ENCODE measurements around the gene PHF21B.

Gene PHF21B

DNA sequence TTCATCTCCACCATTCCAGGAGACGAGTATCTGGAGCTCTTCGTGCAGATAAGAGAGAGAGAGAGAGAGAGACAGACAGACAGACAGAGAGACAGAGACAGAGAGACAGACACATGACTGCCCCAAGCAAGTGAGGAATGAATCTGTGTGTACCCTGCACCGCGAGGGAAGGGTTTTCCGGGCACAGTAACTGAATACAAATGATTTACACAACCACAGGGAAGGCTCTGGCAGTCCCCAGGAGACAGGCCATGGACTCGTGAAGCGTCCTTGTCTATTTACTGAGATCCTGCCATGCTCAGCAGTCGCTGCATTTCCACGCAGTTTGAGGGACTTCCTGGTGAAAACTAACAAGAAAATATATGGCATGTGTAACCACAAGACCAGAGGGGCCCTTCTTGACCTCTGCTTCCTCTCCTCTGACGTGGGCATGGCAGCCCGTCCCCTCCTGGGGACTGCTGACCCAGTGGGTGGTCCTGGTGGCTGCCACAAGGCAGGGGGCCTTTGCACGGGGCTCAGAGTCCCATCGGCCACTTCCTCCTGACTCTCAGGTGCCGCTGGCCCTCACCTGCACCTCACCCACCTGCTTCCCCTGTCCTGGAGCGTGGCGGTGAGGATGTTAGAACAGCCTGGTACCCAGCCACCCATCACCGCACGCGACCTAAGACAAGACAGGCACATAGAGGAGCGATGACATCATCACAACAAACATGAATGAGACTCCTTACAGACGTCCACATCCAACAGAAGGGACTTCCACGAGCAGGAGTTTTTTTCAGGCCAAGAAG, 75.9 kb downstream of the PHF21B start:
- TF ChIP-seq FOXM1 (IDR thresholded peaks at IDR 0.05; ENCODE audit: borderline replicate concordance, low read depth), result no peak
- TF ChIP-seq TCF12 (IDR thresholded peaks at IDR 0.05; ENCODE audit: low read depth), result no peak
- TF ChIP-seq EP300 (IDR thresholded peaks at IDR 0.05; ENCODE audit: borderline replicate concordance), result no peak
- TF ChIP-seq EGR1 (IDR thresholded peaks at IDR 0.05), result no peak
- TF ChIP-seq, protein P1, sequence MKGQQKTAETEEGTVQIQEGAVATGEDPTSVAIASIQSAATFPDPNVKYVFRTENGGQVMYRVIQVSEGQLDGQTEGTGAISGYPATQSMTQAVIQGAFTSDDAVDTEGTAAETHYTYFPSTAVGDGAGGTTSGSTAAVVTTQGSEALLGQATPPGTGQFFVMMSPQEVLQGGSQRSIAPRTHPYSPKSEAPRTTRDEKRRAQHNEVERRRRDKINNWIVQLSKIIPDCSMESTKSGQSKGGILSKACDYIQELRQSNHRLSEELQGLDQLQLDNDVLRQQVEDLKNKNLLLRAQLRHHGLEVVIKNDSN (IDR thresholded peaks at IDR 0.05), result no peak
- no peak for TF ChIP-seq TAF1 (IDR thresholded peaks at IDR 0.05; ENCODE audit: low read depth)
- TF ChIP-seq TEAD4 (IDR thresholded peaks at IDR 0.05), result no peak
- TF ChIP-seq, protein P2, sequence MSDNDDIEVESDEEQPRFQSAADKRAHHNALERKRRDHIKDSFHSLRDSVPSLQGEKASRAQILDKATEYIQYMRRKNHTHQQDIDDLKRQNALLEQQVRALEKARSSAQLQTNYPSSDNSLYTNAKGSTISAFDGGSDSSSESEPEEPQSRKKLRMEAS (IDR thresholded peaks at IDR 0.05), result no peak
- no peak for TF ChIP-seq CEBPB (IDR thresholded peaks at IDR 0.05)
- no peak for TF ChIP-seq ZBTB7A (IDR thresholded peaks at IDR 0.05; ENCODE audit: low read depth)
- TF ChIP-seq YY1 (IDR thresholded peaks at IDR 0.05; ENCODE audit: low read depth), result no peak
- no peak for TF ChIP-seq NFIC (IDR thresholded peaks at IDR 0.05)
- no peak for TF ChIP-seq CREB1 (IDR thresholded peaks at IDR 0.05; ENCODE audit: low read depth)
- TF ChIP-seq RAD21 (IDR thresholded peaks at IDR 0.05; ENCODE audit: low read depth), result no peak
- TF ChIP-seq, protein P3, sequence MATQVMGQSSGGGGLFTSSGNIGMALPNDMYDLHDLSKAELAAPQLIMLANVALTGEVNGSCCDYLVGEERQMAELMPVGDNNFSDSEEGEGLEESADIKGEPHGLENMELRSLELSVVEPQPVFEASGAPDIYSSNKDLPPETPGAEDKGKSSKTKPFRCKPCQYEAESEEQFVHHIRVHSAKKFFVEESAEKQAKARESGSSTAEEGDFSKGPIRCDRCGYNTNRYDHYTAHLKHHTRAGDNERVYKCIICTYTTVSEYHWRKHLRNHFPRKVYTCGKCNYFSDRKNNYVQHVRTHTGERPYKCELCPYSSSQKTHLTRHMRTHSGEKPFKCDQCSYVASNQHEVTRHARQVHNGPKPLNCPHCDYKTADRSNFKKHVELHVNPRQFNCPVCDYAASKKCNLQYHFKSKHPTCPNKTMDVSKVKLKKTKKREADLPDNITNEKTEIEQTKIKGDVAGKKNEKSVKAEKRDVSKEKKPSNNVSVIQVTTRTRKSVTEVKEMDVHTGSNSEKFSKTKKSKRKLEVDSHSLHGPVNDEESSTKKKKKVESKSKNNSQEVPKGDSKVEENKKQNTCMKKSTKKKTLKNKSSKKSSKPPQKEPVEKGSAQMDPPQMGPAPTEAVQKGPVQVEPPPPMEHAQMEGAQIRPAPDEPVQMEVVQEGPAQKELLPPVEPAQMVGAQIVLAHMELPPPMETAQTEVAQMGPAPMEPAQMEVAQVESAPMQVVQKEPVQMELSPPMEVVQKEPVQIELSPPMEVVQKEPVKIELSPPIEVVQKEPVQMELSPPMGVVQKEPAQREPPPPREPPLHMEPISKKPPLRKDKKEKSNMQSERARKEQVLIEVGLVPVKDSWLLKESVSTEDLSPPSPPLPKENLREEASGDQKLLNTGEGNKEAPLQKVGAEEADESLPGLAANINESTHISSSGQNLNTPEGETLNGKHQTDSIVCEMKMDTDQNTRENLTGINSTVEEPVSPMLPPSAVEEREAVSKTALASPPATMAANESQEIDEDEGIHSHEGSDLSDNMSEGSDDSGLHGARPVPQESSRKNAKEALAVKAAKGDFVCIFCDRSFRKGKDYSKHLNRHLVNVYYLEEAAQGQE (IDR thresholded peaks at IDR 0.05; ENCODE audit: low read depth), result no peak

DNA sequence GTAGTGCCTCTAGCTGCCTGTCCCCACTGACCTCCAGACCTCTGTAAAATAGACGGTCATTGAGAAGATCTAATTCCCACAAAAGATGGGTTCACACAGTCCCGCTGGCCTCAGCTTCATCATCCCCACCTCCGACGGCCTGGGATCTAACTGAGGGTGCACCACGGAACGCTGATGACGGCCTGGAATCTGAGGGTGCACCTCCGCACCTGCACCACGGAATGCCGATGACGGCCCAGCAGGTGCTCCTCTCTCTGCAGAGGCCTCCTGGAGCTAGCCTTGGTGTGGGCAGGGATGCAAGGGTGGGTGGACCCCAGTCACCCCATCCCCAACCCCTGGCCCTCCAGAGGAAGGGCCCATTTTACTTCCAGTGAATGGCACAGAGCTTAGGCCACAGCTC, 77.3 kb downstream of the PHF21B start:
- TF ChIP-seq, protein P1 (IDR thresholded peaks at IDR 0.05), result no peak
- TF ChIP-seq TCF12 (IDR thresholded peaks at IDR 0.05; ENCODE audit: low read depth) (no peak), EP300 (IDR thresholded peaks at IDR 0.05; ENCODE audit: borderline replicate concordance) (no peak), CEBPB (IDR thresholded peaks at IDR 0.05) (no peak), EGR1 (IDR thresholded peaks at IDR 0.05) (no peak), TAF1 (IDR thresholded peaks at IDR 0.05; ENCODE audit: low read depth) (no peak), YY1 (IDR thresholded peaks at IDR 0.05; ENCODE audit: low read depth) (no peak), RAD21 (IDR thresholded peaks at IDR 0.05; ENCODE audit: low read depth) (no peak)
- TF ChIP-seq, protein P3 (IDR thresholded peaks at IDR 0.05; ENCODE audit: low read depth), result no peak
- TF ChIP-seq, protein P2 (IDR thresholded peaks at IDR 0.05), result no peak

DNA sequence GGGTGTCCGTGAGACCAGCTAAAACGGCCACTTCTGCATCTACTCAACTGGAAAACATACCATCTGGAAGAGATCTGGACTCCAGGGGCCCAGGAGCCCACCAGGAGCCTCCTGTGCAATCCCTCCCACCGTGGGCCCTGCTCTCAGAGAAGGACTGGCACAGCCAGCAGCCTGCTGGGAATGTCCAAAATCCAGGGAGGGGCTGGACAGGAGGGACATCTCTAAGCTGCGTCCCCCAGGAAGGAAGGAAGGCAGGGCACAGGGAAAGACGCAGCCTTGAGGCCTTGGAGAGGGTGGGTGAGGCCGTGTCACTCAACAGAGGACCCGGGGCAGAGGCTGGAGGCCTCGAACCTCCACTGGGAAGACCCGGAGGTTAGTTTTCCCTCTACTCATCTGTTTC, 78.0 kb downstream of the PHF21B start:
- TF ChIP-seq CREB1 (IDR thresholded peaks at IDR 0.05; ENCODE audit: low read depth) (no peak), EGR1 (IDR thresholded peaks at IDR 0.05) (no peak), NFIC (IDR thresholded peaks at IDR 0.05) (no peak), TEAD4 (IDR thresholded peaks at IDR 0.05) (no peak), ZBTB7A (IDR thresholded peaks at IDR 0.05; ENCODE audit: low read depth) (no peak), TAF1 (IDR thresholded peaks at IDR 0.05; ENCODE audit: low read depth) (no peak), FOXM1 (IDR thresholded peaks at IDR 0.05; ENCODE audit: borderline replicate concordance, low read depth) (no peak), CEBPB (IDR thresholded peaks at IDR 0.05) (no peak), YY1 (IDR thresholded peaks at IDR 0.05; ENCODE audit: low read depth) (no peak), EP300 (IDR thresholded peaks at IDR 0.05; ENCODE audit: borderline replicate concordance) (no peak)
- TF ChIP-seq, protein P1 (IDR thresholded peaks at IDR 0.05), result no peak

DNA sequence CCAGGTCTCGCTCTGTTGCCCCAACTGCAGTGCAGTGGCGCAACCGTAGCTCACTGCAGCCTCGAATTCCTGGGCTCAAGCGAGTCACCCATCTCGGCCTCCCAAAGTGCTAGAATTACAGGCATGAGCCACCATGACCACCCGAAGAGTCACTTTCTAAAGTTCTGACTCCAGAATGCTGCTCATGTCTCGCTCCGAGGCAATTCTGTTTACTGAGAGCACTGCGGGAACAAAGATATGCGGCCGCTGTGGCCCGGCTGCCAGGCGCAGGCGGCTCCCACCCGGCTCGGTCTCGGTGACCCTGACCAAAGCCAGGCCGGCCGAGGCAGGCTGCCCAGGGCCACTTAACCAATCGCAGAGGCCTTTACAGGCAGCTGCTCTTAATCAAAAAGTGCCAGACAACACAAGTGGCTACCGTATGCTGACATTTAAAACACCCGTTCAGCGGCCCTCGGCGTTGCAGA, 78.7 kb downstream of the PHF21B start:
- no peak for TF ChIP-seq EP300 (IDR thresholded peaks at IDR 0.05; ENCODE audit: borderline replicate concordance)
- no peak for TF ChIP-seq ZBTB7A (IDR thresholded peaks at IDR 0.05; ENCODE audit: low read depth)
- TF ChIP-seq FOXM1 (IDR thresholded peaks at IDR 0.05; ENCODE audit: borderline replicate concordance, low read depth), result no peak
- TF ChIP-seq RAD21 (IDR thresholded peaks at IDR 0.05; ENCODE audit: low read depth), result no peak
- TF ChIP-seq TEAD4 (IDR thresholded peaks at IDR 0.05), result no peak
- TF ChIP-seq TAF1 (IDR thresholded peaks at IDR 0.05; ENCODE audit: low read depth), result no peak
- TF ChIP-seq CEBPB (IDR thresholded peaks at IDR 0.05), result no peak
- TF ChIP-seq, protein P3 (IDR thresholded peaks at IDR 0.05; ENCODE audit: low read depth), result no peak
- TF ChIP-seq TCF12 (IDR thresholded peaks at IDR 0.05; ENCODE audit: low read depth), result no peak
- TF ChIP-seq, protein P2 (IDR thresholded peaks at IDR 0.05), result no peak
- no peak for TF ChIP-seq EGR1 (IDR thresholded peaks at IDR 0.05)
- no peak for TF ChIP-seq NFIC (IDR thresholded peaks at IDR 0.05)
- TF ChIP-seq YY1 (IDR thresholded peaks at IDR 0.05; ENCODE audit: low read depth), result no peak
- TF ChIP-seq CREB1 (IDR thresholded peaks at IDR 0.05; ENCODE audit: low read depth), result no peak
- TF ChIP-seq, protein P1 (IDR thresholded peaks at IDR 0.05), result no peak

Measured in Ishikawa (cell line).